HG02840 (cell line): Measurements from ENCODE around the gene IGFALS.

Experiments
- ATAC-seq: cut with Tn5 transposase; IDR thresholded peaks from one replicate; pipeline ENCODE4 v1.9.1; 2021; ENCODE audit warnings: mild to moderate bottlenecking, moderate library complexity, moderate number of reproducible peaks; ENCODE audit not compliant: unreplicated experiment, low FRiP score

Gene IGFALS

DNA sequence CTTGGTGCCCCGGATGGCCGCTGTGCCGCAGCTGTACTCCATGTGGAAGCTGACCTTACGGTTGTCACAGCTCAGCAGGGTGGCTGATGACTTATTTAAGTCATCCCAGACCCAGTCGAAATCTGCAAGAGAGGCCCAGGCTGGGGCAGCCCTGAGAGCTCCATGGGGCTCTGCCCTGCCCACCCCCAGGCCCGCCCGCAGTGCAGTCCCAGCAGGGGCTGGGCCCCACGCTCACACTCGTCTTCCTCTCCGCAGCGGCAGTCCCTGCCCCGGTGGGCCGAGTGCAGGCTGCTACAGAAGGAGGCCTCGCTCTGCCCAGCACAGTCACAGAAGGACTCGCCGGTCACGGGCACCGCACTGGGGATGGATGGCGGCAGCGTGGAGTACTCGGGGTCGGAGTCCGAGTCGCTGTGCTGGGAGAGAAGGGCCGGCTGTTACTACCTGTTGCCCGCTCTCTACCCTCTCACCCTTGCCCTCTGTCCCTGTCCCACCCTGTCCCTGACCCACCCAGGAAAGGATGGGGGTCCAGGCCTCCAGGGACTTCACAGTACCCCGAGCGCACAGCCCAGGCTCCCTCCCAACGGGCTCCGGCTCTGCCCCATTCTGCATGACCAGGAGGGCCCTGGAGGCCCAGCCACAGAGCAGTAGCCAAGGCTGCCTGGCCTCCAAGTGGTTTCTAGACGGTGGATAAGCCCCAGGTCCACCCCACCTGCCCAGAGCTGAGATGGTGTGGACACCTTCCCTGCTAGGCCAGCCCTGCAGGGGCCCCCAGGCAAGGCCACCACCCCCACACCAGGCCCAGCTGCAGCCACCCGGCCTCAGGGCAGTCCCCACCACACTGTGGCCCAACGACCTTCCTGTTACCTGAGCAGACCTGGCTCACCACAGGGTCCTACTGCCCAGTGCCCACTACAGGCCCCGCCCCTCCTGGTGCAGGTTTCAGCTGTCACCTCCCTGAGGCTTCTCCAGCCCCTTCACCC lies 15.0 kb downstream of the IGFALS start:
- no peak for ATAC-seq

GRCh38 chr16:1777375-1778199 lies 15.9 kb downstream of the IGFALS start:
- ATAC-seq: no peak

- ATAC-seq: no peak
Observed at GRCh38 chr16:1776991-1777374, 16.5 kb downstream of the IGFALS start.

GRCh38 chr16:1776672-1776955 lies 16.9 kb downstream of the IGFALS start:
- ATAC-seq: no peak

DNA sequence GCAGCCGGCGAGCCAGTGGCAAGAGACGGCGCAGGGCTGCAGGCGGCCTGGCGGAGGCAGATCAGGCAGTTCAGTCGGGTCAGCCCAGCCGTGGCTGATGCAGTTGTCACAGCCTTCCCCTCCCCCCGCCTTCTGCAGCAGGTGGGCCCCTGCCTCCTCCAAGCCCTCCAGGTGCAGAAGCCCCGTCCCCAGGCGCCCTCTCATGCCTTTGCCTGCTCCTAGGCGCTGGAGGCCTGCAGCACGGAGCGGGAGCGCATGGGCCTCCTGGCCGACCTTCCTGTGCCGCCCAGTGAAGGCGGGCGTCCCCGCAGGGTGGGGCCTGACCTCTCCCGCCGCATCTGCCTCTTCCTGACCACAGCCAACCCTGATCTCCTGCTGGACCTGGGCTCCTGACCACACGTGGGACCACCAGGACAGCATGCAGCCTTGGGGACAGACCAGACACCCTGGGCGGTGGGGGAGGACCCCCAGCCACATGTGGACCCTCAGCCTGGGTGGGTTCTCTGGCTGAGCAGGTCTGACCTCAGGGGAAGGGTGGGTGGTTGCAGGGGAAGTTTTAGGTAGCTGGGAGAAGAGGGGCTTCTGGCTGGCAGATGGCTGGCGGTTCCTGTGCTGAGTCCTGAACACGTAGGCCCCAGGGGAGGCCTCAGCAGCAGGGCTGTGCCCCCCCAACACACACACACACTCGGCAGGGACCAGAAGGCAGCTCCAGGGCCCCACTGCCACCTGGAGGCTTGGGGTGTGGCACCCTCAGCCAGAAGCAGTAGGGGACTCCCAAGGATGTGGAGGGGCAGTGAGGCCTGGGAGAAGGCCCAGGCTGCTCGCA lies 17.4 kb downstream of the IGFALS start:
- ATAC-seq: no peak

DNA sequence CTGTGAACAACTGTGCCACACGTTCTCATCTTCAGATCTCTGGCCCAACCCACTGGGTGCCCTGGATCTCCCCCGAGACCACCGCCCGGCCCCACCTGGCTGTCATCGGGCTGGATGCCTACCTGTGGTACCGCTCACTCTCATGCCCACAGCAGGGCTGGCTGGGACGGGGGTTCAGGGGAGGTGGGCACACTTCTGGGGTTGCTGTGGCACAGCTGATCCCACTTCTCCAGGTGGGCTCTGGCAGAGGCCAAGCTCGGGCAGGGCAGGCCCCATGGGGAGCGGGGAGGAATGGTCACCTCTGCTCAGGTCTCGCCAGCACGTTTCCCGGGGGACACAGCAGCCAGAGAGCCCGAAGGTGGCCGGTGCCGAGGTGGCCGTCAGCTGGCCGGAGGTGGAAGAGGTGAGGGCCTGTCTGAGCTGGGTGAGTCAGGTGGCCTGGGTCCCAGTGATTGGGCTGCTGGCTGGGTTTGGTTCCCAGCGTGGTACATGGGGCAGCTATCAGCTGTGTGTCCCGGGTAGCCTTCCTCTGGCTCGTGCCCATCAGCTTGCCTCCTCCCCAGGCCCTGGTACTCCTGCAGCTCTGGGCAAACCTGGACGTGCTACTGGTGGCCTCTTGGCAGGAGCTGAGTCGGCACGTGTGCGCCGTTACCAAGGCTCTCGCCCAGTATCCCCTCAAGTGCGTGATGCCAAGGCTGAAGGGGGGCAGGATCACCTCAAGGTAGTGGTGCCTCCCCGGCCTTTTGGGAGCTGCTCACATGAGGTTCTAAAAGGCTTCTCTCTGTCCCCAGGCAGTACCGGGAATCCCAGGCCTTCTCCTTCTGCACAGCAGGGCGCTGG lies 18.3 kb downstream of the IGFALS start:
- ATAC-seq: no peak

- no peak for ATAC-seq
Observed at GRCh38 chr16:1774448-1774780, 19.1 kb downstream of the IGFALS start.

GRCh38 chr16:1773703-1774447 lies 19.6 kb downstream of the IGFALS start:
- ATAC-seq: no peak

DNA sequence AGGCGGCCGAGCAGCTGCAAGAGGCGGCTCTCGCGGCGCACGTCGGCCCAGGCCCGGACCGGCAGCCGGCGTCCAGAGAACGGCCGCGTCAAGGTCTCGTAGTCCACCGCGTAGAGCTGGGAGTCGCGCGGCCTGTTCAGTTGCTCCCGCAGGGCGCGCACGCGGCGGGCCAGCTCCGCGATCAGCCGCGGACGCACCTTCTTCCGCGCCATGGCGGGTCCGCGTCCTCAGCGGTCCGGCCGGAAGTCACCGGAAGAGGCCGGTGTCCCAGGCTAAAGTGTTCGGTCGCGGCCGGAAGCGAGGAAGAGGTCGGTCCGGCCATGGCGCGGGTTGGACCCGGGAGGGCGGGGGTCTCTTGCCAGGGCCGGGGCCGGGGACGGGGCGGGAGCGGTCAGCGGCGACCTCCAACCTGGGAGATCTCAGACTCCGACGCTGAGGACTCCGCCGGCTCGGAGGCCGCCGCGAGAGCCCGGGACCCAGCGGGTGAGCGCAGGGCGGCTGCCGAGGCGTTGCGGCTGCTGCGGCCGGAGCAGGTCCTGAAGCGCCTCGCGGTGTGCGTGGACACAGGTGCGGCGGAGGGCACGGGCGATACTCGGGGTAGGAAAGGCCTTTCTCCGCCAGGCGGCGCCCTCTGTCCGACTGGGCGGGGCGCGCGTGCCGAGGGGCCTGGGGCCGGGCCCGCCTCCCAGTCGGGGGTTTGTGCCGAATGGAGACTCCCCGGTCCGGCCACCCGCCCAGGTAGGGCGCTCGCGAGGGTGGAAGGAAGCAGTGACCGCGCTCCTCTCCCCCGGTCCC lies 20.4 kb downstream of the IGFALS start, which contains the start of gene MRPS34:
MRPS34 (minus strand) TSS at position 227 of the 795 bp plus-strand sequence; CDS start at position 212, 15 bp downstream.
- ATAC-seq: peak; percentile 45

DNA sequence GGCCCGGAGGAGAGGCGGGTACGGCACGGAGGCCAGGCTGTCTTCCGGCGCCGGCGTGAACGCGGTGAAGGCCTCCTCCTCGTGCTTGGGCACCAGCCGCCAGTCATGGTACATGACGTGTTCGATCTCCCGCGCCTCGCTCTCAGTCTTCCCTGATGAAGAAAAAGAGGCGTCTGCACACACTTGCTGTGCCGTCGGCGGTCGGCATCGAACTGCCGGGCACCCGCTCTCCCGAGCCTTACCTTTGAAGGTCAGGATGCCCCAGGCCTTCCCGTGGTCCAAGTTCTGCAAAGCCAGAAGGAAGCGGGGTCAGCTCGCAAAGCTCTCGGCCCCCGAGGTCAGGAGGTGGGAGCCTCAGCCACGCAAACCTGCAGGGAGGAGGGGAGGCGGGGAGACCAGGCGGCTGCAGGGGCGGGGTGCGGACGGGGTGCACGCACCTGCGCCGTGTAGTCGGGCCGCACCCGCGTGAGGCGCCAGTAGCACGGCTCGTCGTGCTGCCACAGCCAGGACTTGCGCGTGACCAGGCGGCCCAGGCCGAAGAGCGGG lies 21.1 kb downstream of the IGFALS start, which contains the start of gene EME2:
EME2 (plus strand) TSS at position 449 of the 546 bp plus-strand sequence. CDS start 418 bp downstream, outside the sequence.
- peak; percentile 9 for ATAC-seq

GRCh38 chr16:1771864-1772361 lies 21.6 kb downstream of the IGFALS start:
- no peak for ATAC-seq

GRCh38 chr16:1771188-1771863 lies 22.2 kb downstream of the IGFALS start, which contains the start of gene NME3:
TSS of gene NME3 (minus strand) at chr16:1771543. CDS start at chr16:1771534, 9 bp downstream.
- ATAC-seq: no peak

DNA sequence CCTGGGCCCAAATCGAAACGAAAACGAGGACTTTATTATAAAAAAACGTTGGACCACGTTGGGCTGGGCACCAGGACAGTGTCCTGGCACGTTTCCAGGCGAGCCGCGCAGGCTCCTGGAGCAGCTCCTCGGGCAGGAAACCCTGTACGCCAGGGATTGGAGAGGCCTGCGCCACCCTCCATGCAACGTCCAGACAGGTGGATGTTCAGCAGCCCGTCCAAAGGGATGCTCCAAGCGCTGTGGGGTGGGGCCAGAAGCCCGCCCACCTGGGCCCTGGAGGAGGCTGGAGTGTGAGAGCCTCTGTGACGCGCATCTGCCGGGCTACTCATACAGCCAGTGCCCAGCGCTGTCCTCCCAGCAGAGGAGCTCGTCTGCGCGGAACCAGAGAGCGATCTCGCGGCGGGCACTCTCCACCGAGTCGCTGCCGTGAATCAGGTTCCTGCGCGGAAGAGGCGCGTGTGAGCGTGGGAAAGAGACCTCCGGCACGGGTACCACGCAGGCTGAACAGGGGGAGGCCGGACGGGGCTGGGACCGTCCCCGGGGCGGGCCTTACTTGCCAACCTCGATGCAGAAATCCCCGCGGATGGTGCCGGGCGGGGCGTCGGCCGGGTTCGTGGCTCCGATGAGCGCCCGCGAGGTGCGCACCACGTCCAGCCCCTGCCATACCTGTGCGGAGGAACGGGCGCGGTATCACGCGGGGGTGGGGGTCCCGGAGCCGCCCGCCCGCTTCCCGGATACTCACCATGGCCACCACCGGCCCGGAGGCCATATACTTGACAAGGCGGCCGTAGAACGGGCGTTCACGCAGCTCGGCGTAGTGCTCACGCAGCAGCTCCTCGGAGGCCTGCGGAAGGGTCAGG lies 22.9 kb downstream of the IGFALS start:
- ATAC-seq: no peak

GRCh38 chr16:1769402-1770300 lies 23.9 kb downstream of the IGFALS start:
- no peak for ATAC-seq

DNA sequence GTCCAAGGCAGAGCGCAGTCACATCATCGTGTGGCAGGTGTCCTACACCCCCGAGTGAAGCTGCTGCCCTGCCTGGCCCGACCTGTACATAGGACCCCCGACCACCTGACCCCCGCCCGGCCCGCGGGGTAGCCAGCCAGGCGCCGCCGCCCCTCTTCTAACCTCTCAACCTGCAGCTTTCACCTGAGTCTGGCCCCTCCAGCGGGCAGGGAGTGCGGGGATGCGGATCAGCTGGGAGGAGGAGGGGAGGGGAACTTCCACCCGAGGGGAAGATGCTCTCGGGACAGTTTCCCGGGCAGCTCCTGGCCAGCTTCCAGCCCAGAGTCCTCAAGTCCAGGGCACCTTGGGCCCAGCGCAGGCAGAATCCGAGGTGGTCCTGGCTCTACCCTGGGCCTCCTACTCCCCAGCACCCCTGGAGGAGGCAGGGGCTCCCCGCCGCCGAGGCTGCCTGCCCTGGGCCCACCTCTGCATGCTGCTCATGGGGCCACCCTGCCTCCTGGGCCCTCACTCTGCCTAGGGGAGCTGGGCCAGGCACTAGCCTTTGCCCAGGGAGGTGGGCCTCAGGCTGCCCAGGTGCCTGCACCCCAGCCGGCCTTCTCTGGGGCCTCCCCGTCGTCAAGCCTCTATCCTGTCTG lies 24.6 kb downstream of the IGFALS start:
- ATAC-seq: no peak
